ENCODE results near the gene HMGB2. TPM values are rescaled to one million over a fixed set of nuclear protein-coding genes. Genes with fewer than 3 reads are reported as not detected.

Gene HMGB2
- total RNA-seq, 1 donor: 30.4 TPM

GRCh38 chr4:173347467-173347866 is 13.3 kb upstream of the HMGB2 start:
- no peak for TF ChIP-seq CTCF (IDR thresholded peaks at IDR 0.05; ENCODE audit: extremely low read depth, low read depth, low read length)
- DNase-seq (ENCODE audit: insufficient read length, low spot score, missing footprints): no peak
- no peaks in the 10 kb centered on the region for H3K9me3 ChIP-seq (ENCODE audit: low read depth, low read length)
- H3K4me3 ChIP-seq (ENCODE audit: insufficient read depth, low read length): no peak overlapping the region
- peaks cover 19% of the 10 kb centered on the region for H3K4me1 ChIP-seq (ENCODE audit: insufficient read depth, low read length)
- no peaks in the 10 kb centered on the region for H3K27me3 ChIP-seq (ENCODE audit: insufficient read depth, low read length)
- no peaks in the 10 kb centered on the region for H3K36me3 ChIP-seq (ENCODE audit: insufficient read depth, low read length)
- H3K27ac ChIP-seq (ENCODE audit: low read depth, low read length): no peak overlapping the region
- no peaks in the 10 kb centered on the region for H4K20me1 ChIP-seq (ENCODE audit: insufficient read depth, low read length)
- H2AFZ ChIP-seq (ENCODE audit: low read length): no peak overlapping the region
- no peak overlapping the region for H3K4me2 ChIP-seq (ENCODE audit: insufficient read depth, low read length)
- no peaks in the 10 kb centered on the region for H3K79me2 ChIP-seq (ENCODE audit: insufficient read depth, low read length)

GRCh38 chr4:173346074-173346473 is 11.9 kb upstream of the HMGB2 start:
- no peaks in the 10 kb centered on the region for H4K20me1 ChIP-seq (ENCODE audit: insufficient read depth, low read length)
- no peaks in the 10 kb centered on the region for H3K27me3 ChIP-seq (ENCODE audit: insufficient read depth, low read length)
- H3K36me3 ChIP-seq (ENCODE audit: insufficient read depth, low read length): no peaks in the 10 kb centered on the region
- peak overlapping the region; percentile 62 for H3K27ac ChIP-seq (ENCODE audit: low read depth, low read length)
- H3K4me2 ChIP-seq (ENCODE audit: insufficient read depth, low read length): peak overlapping the region; percentile 62
- TF ChIP-seq CTCF (IDR thresholded peaks at IDR 0.05; ENCODE audit: extremely low read depth, low read depth, low read length): no peak
- peak overlapping the region; percentile 2 for H2AFZ ChIP-seq (ENCODE audit: low read length)
- H3K4me3 ChIP-seq (ENCODE audit: insufficient read depth, low read length): peak overlapping the region; percentile 14
- H3K4me1 ChIP-seq (ENCODE audit: insufficient read depth, low read length): peaks cover 19% of the 10 kb centered on the region
- no peaks in the 10 kb centered on the region for H3K9me3 ChIP-seq (ENCODE audit: low read depth, low read length)
- H3K79me2 ChIP-seq (ENCODE audit: insufficient read depth, low read length): no peaks in the 10 kb centered on the region
- DNase-seq (ENCODE audit: insufficient read length, low spot score, missing footprints): no peak

- Histone ChIP-seq H3K4me1 (ENCODE audit: insufficient read depth, low read length) (peaks cover 19% of the 10 kb centered on the region), H3K4me2 (ENCODE audit: insufficient read depth, low read length) (peak overlapping the region; percentile 62), H4K20me1 (ENCODE audit: insufficient read depth, low read length) (no peaks in the 10 kb centered on the region), H3K27ac (ENCODE audit: low read depth, low read length) (peak overlapping the region; percentile 62), H3K36me3 (ENCODE audit: insufficient read depth, low read length) (no peaks in the 10 kb centered on the region), H3K9me3 (ENCODE audit: low read depth, low read length) (no peaks in the 10 kb centered on the region), H3K79me2 (ENCODE audit: insufficient read depth, low read length) (no peaks in the 10 kb centered on the region), H3K4me3 (ENCODE audit: insufficient read depth, low read length) (no peak overlapping the region), H2AFZ (ENCODE audit: low read length) (no peak overlapping the region), H3K27me3 (ENCODE audit: insufficient read depth, low read length) (no peaks in the 10 kb centered on the region)
- TF ChIP-seq CTCF (IDR thresholded peaks at IDR 0.05; ENCODE audit: extremely low read depth, low read depth, low read length): no peak
- DNase-seq (ENCODE audit: insufficient read length, low spot score, missing footprints): no peak
Observed at GRCh38 chr4:173345648-173346047, 11.5 kb upstream of the HMGB2 start.

- Histone ChIP-seq H3K4me1 (ENCODE audit: insufficient read depth, low read length) (peaks cover 19% of the 10 kb centered on the region), H3K4me3 (ENCODE audit: insufficient read depth, low read length) (no peak overlapping the region), H3K36me3 (ENCODE audit: insufficient read depth, low read length) (no peaks in the 10 kb centered on the region), H3K4me2 (ENCODE audit: insufficient read depth, low read length) (no peak overlapping the region), H4K20me1 (ENCODE audit: insufficient read depth, low read length) (no peaks in the 10 kb centered on the region), H3K79me2 (ENCODE audit: insufficient read depth, low read length) (no peaks in the 10 kb centered on the region), H3K9me3 (ENCODE audit: low read depth, low read length) (no peaks in the 10 kb centered on the region), H3K27ac (ENCODE audit: low read depth, low read length) (no peak overlapping the region), H2AFZ (ENCODE audit: low read length) (no peak overlapping the region), H3K27me3 (ENCODE audit: insufficient read depth, low read length) (no peaks in the 10 kb centered on the region)
- no peak for DNase-seq (ENCODE audit: insufficient read length, low spot score, missing footprints)
- TF ChIP-seq CTCF (IDR thresholded peaks at IDR 0.05; ENCODE audit: extremely low read depth, low read depth, low read length): no peak
Observed at GRCh38 chr4:173343832-173344397, 9.8 kb upstream of the HMGB2 start.

All from osteoblast (primary cell).